Thymus (tissue), 11 donors: ENCODE results near the gene SNCB. TPM values are rescaled to one million over a fixed set of nuclear protein-coding genes. Genes with fewer than 3 reads are reported as not detected.

Experiments
- DNase-seq, 9 donors: peaks; one replicate each; pipeline ENCODE4 v3.0.0-alpha.2; 2013; ENCODE audit warnings: low spot score in 9 of 9, low read depth in 6 of 9, missing footprints in 1 of 9
- H3K27ac ChIP-seq, 2 donors: one replicate each; pipeline ENCODE4 v1.5.1; 2013; ENCODE audit warnings: control low read depth in 1 of 2, low read depth in 1 of 2, low read length in 1 of 2, mild to moderate bottlenecking in 1 of 2, moderate library complexity in 1 of 2
- H3K27me3 ChIP-seq, 2 donors: one replicate each; pipeline ENCODE4 v1.5.1; 2013; ENCODE audit warnings: low read length in 1 of 2; ENCODE audit not compliant: control insufficient read depth in 2 of 2, insufficient read depth in 1 of 2
- H3K36me3 ChIP-seq, 2 donors: one replicate each; pipeline ENCODE4 v1.5.1; 2013; ENCODE audit warnings: low read length in 1 of 2, mild to moderate bottlenecking in 1 of 2, moderate library complexity in 1 of 2; ENCODE audit not compliant: control insufficient read depth in 2 of 2, insufficient read depth in 2 of 2
- H3K4me1 ChIP-seq, 2 donors: one replicate each; pipeline ENCODE4 v1.5.1; 2013; ENCODE audit warnings: low read length in 2 of 2; ENCODE audit not compliant: control insufficient read depth in 2 of 2, insufficient read depth in 2 of 2
- H3K4me3 ChIP-seq, 2 donors: one replicate each; pipeline ENCODE4 v1.5.1; 2013; ENCODE audit warnings: low read length in 2 of 2, control low read depth in 1 of 2, mild to moderate bottlenecking in 1 of 2
- H3K9me3 ChIP-seq, 2 donors: one replicate each; pipeline ENCODE4 v1.5.1; 2013; ENCODE audit warnings: low read length in 1 of 2, mild to moderate bottlenecking in 1 of 2; ENCODE audit not compliant: control insufficient read depth in 2 of 2, insufficient read depth in 1 of 2
- WGBS: extraction: QIAGEN DNeasy Blood & Tissue Kit; methylation state at CpG from one replicate; pipeline ENCODE4 v1.1.7; 2013; 5-methylcytosine and 5-hydroxymethylcytosine counted together
- polyA plus RNA-seq: library from polyadenylated mRNA; stranded (reverse); fragments of 200-250 nt; gene quantifications from one replicate; pipeline ENCODE4 v1.2.3, GENCODE V29; 2013
- total RNA-seq: library from RNA; stranded (reverse); fragments of 120-200 nt; gene quantifications from one replicate; pipeline ENCODE4 v1.2.4, GENCODE V29; 2013
- donor health status: healthy.

SNCB gene
- total and polyA plus RNA-seq, 2 donors: 0.05 to 0.21 TPM

DNA sequence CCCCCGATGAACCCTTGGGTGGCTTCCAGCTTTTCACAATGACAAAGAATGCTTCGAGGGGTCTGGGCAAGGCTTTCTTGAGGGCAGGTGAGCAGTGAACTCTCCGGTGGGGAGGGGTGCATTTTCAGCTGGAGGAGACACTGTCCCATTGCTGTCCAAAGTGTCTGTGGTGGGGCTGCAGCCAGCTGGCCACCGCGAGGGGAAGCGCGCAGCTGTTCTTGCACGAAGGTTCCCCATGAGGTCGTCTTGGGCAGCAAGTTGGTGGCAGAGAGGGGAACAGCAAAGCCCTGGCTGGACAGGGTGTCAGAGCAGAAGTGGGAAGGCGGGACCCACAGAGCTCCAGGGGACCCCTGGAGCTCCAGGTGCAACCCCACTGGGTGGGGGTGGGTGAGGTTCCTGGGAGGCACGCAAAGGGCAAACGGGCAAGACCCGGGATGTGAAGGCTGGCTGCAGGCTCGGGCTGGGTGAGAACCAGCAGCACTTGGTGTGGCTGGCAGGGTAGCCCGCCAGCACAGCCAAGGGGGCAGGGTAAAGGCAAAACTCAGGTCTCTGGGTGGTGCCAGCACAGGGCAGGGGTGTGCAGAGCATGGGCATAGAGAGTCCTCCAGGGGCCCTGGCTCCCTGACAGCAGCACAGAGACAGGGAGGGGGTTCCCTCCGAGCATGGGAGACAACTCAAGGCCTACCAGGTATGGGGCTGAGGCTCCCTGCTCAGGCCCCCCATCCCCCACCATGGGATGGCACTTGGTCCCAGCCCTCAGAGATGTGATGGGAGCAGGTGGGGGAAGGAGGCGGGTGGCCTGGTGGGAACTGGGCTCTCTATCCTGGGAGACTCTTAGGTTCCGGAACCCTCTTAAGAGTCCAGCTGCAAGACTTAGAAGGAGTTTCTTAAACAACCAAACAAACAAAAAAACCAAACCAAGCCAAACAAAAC lies 43.6 kb upstream of the SNCB start:
- Histone ChIP-seq H3K36me3 (no peaks in the 10 kb centered on the region), H3K27me3 (peaks cover 3 to 61% of the 10 kb centered on the region in 2 donors), H3K27ac (no peak overlapping the region), H3K9me3 (no peaks in the 10 kb centered on the region), H3K4me3 (no peak overlapping the region), H3K4me1 (no peaks in the 10 kb centered on the region)
- DNase-seq: no peak
- 92% methylated on average over 18 of the region's 18 CpGs for WGBS

DNA sequence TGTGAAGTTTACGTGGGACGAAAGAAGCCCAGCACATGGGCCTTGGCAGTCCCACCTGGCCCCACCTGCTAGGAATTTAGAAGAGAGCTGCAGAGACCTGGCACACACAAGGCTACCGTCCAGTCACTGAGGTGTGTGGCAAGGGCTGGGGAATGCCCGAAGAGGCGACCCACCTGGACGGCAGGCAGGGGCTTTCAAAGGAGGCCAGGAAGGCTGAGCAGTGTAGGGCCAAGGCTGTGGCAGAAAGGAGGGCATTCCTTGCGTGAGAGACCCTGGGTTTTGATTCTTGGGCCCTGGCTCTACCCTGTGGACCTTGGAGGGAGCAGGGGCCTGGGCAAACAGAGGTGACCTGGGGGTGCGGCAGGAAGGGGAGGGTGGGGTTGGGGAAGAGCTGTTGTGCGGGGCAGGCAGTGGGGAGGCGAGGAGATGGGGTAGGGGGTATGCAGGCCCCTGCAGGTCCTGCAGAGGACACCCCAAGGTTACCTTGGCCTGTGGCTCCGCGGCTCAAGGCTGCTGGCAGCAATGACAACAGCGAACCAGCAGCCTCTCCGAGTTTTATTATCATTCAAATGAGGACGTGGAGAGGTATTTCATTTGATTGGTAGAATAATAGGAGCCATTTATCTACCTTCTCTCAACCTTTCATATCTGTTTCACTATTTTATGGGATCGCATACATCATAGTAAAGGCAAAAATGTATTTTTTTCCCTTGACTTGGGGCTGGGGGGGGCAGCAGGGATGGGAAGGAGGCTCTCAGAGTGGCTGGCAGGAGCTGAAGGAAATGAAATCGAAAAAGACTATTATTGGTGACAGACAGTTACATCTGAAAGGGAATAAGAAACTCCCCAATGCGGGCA lies 41.8 kb upstream of the SNCB start:
- Histone ChIP-seq H3K27me3 (peaks cover 0 to 53% of the 10 kb centered on the region in 2 donors), H3K9me3 (no peaks in the 10 kb centered on the region), H3K4me3 (no peak overlapping the region), H3K27ac (no peak overlapping the region), H3K4me1 (no peaks in the 10 kb centered on the region), H3K36me3 (no peaks in the 10 kb centered on the region)
- 69% methylated on average over 18 of the region's 18 CpGs for WGBS
- no peak for DNase-seq

DNA sequence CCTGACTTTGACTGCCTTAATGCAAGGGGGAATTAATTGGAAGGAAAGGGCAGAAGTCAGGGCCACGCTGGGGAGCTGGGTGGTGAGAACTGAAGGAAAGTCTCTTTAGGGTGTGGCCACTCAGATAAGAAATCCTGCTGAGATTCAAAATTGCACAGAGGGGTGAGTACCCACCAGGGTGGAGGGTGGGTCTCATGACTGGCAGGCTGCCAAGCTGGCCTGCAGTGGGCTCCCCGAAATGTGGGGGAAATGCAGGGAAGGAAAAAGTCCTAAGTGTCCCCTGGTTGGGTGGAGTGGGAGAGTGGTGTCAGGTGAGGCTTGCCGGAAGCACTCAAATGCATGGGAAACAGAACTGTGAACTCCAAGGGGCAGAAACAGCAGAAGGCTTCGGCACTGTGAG lies 41.1 kb upstream of the SNCB start:
- 84% methylated on average over 4 of the region's 4 CpGs for WGBS
- H3K36me3 ChIP-seq: no peaks in the 10 kb centered on the region

DNA sequence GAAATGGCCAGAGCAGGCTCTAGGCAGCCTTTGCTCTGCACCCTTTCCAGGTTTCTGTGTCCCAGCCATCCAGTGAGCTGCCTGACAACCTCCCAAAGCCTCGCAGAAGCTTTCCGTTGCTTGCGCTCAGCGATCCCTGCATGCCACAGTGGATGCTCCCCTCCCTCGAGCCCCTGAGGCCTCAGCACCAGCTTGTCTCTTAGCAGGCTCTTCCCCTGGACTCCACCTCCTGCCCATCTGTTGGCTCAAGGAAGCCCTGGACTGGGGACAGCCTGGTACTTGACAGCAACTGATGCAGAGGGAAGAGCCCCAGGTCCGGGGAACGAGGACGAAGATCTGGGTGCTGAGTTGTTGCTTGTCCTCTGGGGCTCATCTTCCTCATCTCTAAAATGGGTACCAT lies 40.1 kb upstream of the SNCB start:
- H3K27ac ChIP-seq: no peak overlapping the region
- WGBS: 83% methylated on average over 8 of the region's 8 CpGs
- no peaks in the 10 kb centered on the region for H3K4me1 ChIP-seq
- no peaks in the 10 kb centered on the region for H3K9me3 ChIP-seq
- no peak for DNase-seq
- H3K4me3 ChIP-seq: no peak overlapping the region
- peaks cover 0 to 52% of the 10 kb centered on the region in 2 donors for H3K27me3 ChIP-seq
- no peaks in the 10 kb centered on the region for H3K36me3 ChIP-seq

More for the DNA sequence above, 41.1 kb upstream of the SNCB start:
- no peak for DNase-seq
- Histone ChIP-seq H3K27me3 (peaks cover 0 to 48% of the 10 kb centered on the region in 2 donors), H3K27ac (no peak overlapping the region), H3K4me1 (no peaks in the 10 kb centered on the region), H3K4me3 (no peak overlapping the region), H3K9me3 (no peaks in the 10 kb centered on the region)

DNA sequence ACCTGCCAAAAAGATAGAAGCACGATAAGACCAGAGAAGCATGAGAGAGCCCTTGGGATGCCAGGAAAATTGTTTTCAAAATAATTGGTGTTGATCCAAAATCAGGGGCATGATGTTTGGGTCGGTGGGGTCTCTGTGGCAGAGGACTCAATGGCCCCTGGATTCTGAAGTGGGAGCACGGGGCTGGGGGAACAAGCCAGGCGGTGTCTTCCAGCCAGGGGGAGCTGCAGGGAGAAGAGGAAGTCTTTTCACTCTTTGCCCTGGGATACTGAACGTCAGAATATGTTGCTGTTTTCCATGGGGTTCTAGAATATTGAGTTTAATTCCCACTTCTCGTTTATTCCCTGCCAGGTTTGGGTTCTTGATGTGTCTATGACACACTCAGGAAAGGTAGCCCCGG lies 37.3 kb upstream of the SNCB start:
- 76% methylated on average over 7 of the region's 7 CpGs for WGBS

DNA sequence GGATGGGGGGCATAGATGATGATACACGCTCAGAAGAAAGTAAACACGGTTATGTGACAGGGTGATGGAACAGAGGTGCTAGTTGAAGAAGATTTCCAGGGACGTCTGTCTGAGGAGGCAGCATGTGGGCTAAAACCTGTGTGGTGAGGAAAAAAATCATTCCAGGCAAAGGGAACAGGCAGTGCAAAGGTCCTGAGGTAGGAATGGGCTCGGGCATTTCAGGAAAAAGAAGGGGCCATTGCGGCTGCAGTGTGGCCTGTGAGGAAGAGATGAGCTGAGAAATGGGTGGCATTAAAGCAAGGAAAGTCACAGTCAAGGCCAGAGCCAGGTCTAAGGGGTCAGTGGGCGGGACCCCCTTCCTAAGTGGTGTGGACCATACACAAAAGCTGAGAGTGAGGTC lies 35.2 kb upstream of the SNCB start:
- Histone ChIP-seq H3K4me1 (peaks cover 0 to 2% of the 10 kb centered on the region in 2 donors), H3K27me3 (peaks cover 2 to 59% of the 10 kb centered on the region in 2 donors), H3K9me3 (peaks cover 0 to 3% of the 10 kb centered on the region in 2 donors), H3K4me3 (no peak overlapping the region), H3K27ac (no peak overlapping the region), H3K36me3 (no peaks in the 10 kb centered on the region)
- WGBS: 91% methylated on average over 6 of the region's 6 CpGs
- no peak for DNase-seq

More for the DNA sequence above, 37.3 kb upstream of the SNCB start:
- no peak overlapping the region for H3K4me3 ChIP-seq
- no peaks in the 10 kb centered on the region for H3K4me1 ChIP-seq
- no peak overlapping the region for H3K27ac ChIP-seq
- peaks cover 2 to 68% of the 10 kb centered on the region in 2 donors for H3K27me3 ChIP-seq
- DNase-seq: no peak
- H3K9me3 ChIP-seq: peaks cover 0 to 3% of the 10 kb centered on the region in 2 donors
- no peaks in the 10 kb centered on the region for H3K36me3 ChIP-seq

DNA sequence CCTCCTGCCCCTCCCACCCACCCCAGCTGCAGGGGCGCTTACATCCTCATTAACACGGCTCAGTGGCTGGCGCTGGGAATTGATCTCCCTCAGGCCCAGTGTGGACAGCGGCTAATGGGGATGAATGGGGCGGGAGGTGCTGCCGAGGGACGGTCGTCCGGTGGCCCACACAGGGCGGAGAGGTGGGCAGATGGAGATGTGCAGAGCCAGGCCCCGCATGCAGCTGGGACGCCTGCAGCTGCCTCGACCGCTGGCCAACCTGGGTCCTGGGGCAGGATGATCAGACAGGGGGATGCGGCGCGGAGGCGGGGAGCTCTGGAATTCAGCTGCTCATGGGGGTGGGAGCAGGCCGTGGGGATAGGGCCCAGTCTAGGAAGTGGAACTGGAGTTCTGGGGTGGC lies 34.6 kb upstream of the SNCB start:
- no peak for DNase-seq
- Histone ChIP-seq H3K9me3 (peaks cover 0 to 3% of the 10 kb centered on the region in 2 donors), H3K4me1 (peaks cover 0 to 5% of the 10 kb centered on the region in 2 donors), H3K4me3 (no peak overlapping the region), H3K27me3 (peaks cover 2 to 52% of the 10 kb centered on the region in 2 donors), H3K36me3 (no peaks in the 10 kb centered on the region), H3K27ac (no peak overlapping the region)
- 45% methylated on average over 19 of the region's 19 CpGs for WGBS

DNA sequence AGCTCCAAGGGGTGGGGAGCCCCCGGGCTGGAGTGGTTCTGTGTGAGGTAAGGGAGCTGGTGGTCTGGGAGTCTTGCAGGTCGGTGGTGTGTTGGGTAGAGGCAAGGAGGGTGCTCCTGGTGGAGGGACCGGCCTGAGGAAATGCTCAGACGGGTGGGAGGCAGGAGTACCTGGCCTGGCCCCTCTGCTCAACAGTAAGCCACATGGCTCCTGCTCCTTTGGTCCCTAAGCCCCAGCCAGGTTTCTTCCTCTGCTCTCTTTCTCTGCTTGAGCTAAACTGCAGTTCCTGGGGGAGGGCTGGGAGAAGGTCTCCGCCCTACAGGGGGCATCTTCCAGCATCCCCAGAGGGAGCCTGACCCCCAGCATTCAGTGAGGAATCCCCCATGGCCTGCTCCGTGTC lies 34.1 kb upstream of the SNCB start:
- Histone ChIP-seq H3K4me3 (no peak overlapping the region), H3K27ac (no peak overlapping the region), H3K9me3 (peaks cover 0 to 3% of the 10 kb centered on the region in 2 donors), H3K27me3 (peaks cover 2 to 51% of the 10 kb centered on the region in 2 donors), H3K36me3 (no peaks in the 10 kb centered on the region), H3K4me1 (peaks cover 0 to 5% of the 10 kb centered on the region in 2 donors)
- WGBS: 46% methylated on average over 6 of the region's 6 CpGs
- no peak for DNase-seq

DNA sequence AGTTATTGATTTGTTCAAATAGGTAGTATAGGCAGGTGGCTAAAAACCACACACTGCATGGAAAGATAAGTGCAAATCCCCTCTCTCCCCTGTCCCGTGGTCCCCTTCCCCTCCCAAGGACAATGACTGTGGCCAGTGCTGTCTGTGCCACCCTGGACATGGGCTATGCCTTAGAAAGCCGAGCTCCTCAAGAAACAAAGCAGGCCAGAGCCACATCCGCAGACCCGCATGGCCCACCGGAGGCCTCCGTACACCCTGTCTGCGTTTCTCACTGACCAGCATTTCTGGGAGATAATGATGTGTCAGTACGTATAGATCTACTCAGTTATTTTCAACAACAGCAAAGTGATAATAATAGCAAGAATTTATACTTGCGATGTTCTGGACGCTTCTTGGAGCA lies 33.2 kb upstream of the SNCB start:
- Histone ChIP-seq H3K27me3 (peaks cover 2 to 45% of the 10 kb centered on the region in 2 donors), H3K4me3 (no peak overlapping the region), H3K36me3 (no peaks in the 10 kb centered on the region), H3K9me3 (peaks cover 0 to 3% of the 10 kb centered on the region in 2 donors), H3K4me1 (peaks cover 4 to 14% of the 10 kb centered on the region in 2 donors), H3K27ac (no peak overlapping the region)
- whole genome bisulfite sequencing: 93% methylated on average over 10 of the region's 10 CpGs
- DNase-seq: no peak
